Stimulated activated CD8-positive, alpha-beta memory T cell treated with anti-CD3 and anti-CD28 coated beads, Interleukin-4, amount 100 ng/mL, for 48 hours (primary cell): ENCODE measurements around the gene UGP2.
"Not testable (repeated sequence)": the region's sequence is repeated elsewhere in the genome, so short reads cannot be mapped to it uniquely, and the experiment has no call there.

Experiments used
- DNase-seq: peaks from one replicate; pipeline ENCODE4 v3.0.0-alpha.2; 2020

Gene UGP2

DNA sequence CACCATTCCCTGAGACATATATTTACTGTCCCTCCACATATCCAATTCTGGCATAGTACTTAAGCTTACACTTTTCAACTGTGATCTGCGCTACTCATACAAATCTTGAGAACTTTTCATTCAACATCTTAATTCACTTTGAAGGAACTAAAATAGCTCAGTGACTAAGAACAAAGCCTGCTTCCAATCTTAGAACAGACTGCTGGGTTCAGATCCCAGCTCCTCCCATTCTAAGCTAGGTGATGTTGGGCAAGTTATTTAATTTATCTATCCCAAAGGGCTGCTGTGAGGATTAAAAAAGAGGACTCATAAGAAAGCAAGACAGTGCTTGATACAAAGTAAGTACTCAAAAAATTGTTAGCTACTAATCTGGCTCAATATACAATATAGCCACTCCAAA lies 57.9 kb downstream of the UGP2 start:
- DNase-seq = no peak

DNA sequence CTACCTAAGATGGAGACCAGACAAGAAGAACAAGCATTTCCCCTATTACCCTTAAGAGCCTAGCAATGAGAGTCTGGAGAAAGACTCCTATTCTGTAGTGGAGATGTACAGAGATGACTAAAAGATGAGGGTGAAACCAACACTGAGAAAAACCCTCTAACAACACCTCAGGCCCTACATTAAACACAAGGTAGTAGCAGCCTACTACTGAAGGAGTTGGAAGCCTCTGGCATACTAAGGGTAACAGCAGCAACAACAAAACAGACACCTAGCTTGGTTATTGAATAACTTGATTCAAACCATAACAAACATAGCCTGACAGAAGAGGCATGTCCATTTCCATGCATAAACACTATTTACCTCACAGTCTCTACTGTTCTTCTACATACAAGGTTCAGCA lies 60.5 kb downstream of the UGP2 start:
- no peak for DNase-seq

DNA sequence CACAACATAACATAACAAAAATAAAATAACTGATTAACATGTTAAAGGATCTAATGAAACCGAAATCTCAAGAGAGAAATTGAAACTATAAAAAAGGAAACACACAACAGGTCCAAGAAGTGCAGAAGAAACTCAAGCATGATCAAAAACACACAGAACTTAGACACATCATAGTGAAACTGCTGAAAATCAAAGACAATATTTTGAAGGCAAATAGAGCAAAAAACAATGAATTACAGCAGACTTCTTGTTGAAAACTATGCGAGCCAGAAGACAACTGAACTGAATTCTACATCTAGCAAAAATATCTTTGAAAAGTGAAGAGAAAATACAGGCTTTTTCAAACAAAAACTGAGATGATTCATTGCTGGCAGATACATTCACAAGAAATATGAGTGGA lies 61.3 kb downstream of the UGP2 start:
- DNase-seq = no peak

DNA sequence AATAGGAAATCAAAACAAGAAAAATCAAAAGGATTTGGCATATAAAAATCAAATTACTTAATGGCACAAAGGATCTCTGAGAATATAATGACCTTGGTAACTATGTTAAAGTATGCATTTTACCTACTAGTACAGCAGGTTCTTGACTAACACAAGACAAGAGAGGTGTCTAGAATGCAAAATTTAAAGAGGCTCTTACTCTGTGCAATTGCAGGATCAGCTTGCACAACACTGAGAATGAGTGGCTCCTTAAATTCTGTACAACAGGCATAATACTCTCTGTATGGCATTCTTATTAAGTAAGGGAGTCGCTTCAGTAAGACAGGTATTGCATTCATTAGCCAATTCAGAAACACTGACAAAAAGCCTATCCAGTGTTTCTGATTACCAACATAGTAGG lies 72.6 kb downstream of the UGP2 start:
- no peak for DNase-seq

DNA sequence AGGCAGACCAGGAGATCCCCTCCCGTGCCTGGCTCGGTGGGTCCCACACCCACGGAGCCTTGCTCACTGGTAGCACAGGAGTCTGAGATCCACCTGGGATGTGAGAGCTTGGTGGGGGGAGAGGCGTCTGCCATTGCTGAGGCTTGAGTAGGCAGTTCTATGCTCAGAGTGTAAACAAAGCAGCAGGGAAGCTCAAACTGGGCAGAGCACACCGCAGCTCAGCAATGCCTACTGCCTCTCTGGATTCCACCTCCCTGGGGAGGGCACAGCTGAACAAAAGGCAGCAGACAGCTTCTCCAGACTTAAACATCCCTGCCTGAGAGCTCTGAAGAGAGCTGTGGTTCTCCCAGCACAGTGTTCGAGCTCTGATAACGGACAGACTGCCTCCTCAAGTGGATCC lies 85.1 kb downstream of the UGP2 start:
- no peak for DNase-seq

DNA sequence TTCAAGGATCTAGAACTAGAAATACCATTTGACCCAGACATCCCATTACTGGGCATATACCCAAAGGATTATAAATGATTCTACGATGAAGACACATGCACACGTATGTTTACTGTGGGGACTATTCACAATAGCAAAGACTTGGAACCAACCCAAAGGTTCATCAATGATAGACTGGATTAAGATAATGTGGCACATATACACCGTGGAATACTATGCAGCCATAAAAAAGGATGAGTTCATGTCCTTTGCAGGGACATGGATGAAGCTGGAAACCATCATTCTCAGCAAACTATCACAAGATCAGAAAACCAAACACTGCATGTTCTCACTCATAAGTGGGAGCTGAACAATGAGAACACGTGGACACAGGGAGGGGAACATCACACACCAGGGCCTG lies 90.4 kb downstream of the UGP2 start:
- not testable (repeated sequence) for DNase-seq
